Activated CD4-positive, alpha-beta T cell treated with anti-CD3 and anti-CD28 coated beads, Interleukin-2, amount 50 U/mL, for 1 hour (primary cell): ENCODE measurements around the gene R3HDM2.

Experiments used
- DNase-seq: peaks from one replicate; pipeline ENCODE4 v3.0.0-alpha.2; 2020

Gene R3HDM2

GRCh38 chr12:57430931-57431566 is at the start of gene R3HDM2:
Gene R3HDM2 (minus strand): TSS chr12:57431043. CDS start chr12:57310428, 120,615 bp downstream.
- DNase-seq: peak; percentile 93

GRCh38 chr12:57479376-57480115 is 48.7 kb upstream of the R3HDM2 start, which contains the start of gene ARHGAP9:
Gene ARHGAP9 (minus strand): TSS chr12:57479866. CDS start chr12:57479406, 460 bp downstream.
- DNase-seq: peak; percentile 60

GRCh38 chr12:57479043-57479375 is 48.2 kb upstream of the R3HDM2 start:
- no peak for DNase-seq

- peak; percentile 58 for DNase-seq
These were observed 47.2 kb upstream of the R3HDM2 start for GRCh38 chr12:57477710-57478681.

- DNase-seq: no peak
These were observed 46.3 kb upstream of the R3HDM2 start for GRCh38 chr12:57476993-57477709.

- peak; percentile 73 for DNase-seq
These were observed 45.5 kb upstream of the R3HDM2 start for GRCh38 chr12:57476162-57476992.

GRCh38 chr12:57475271-57476161 is 44.7 kb upstream of the R3HDM2 start:
- no peak for DNase-seq

GRCh38 chr12:57474862-57475261 is 44.0 kb upstream of the R3HDM2 start:
- no peak for DNase-seq

GRCh38 chr12:57474430-57474829 is 43.6 kb upstream of the R3HDM2 start:
- DNase-seq: no peak

GRCh38 chr12:57473886-57474285 is 43.0 kb upstream of the R3HDM2 start:
- DNase-seq: no peak

- no peak for DNase-seq
These were observed 42.5 kb upstream of the R3HDM2 start for GRCh38 chr12:57473392-57473791.

- DNase-seq: no peak
These were observed 41.5 kb upstream of the R3HDM2 start for GRCh38 chr12:57472391-57472790.

GRCh38 chr12:57471661-57472060 is 40.8 kb upstream of the R3HDM2 start:
- no peak for DNase-seq

GRCh38 chr12:57470970-57471656 is 40.3 kb upstream of the R3HDM2 start:
- no peak for DNase-seq

GRCh38 chr12:57470286-57470969 is 39.6 kb upstream of the R3HDM2 start:
- no peak for DNase-seq

GRCh38 chr12:57469296-57470164 is 38.7 kb upstream of the R3HDM2 start:
- no peak for DNase-seq

GRCh38 chr12:57467915-57468314 is 37.1 kb upstream of the R3HDM2 start:
- no peak for DNase-seq

GRCh38 chr12:57467212-57467874 is 36.5 kb upstream of the R3HDM2 start:
- no peak for DNase-seq
